ENCODE results near the gene MRPL55. TPM values are rescaled to one million over a fixed set of nuclear protein-coding genes. Genes with fewer than 3 reads are reported as not detected.
A peak's percentile ranks its signal among the peaks of the same experiment; 100 is the strongest.

The MRPL55 gene
- total and polyA plus RNA-seq, 2 of the 4 experiments (the other 2 are of a cell fraction), result 48.9 to 95.4 TPM

GRCh38 chr1:228074954-228075730 is 34.0 kb downstream of the MRPL55 start:
- CTCF ChIA-PET, result no interaction called here
- Histone ChIP-seq H4K91ac (ENCODE audit: insufficient read depth, low read depth, low read length) (no peak overlapping the region), H4K20me1 (ENCODE audit: insufficient read depth, low read length) (peaks cover 23% of the 10 kb centered on the region), H4K8ac (ENCODE audit: low read depth in 2 of 2, low read length in 2 of 2) (no peak overlapping the region), H4K5ac (ENCODE audit: low read depth, low read length) (no peak overlapping the region), H3K4ac (ENCODE audit: low read depth, low read length) (no peak overlapping the region), H2BK120ac (ENCODE audit: low read depth, low read length) (no peak overlapping the region), H3K4me3 (ENCODE audit: insufficient read depth, low read depth, low read length) (no peak overlapping the region), H2AK5ac (ENCODE audit: low read depth, low read length) (no peak overlapping the region), H2AFZ (replicated peaks; ENCODE audit: low read length, poor library complexity) (no peak overlapping the region), H2BK20ac (ENCODE audit: low read depth, low read length) (no peak overlapping the region), H3K36me3 (ENCODE audit: control insufficient read depth, insufficient read depth, low read length) (no peaks in the 10 kb centered on the region), H2BK5ac (ENCODE audit: low read depth, low read length, poor library complexity, severe bottlenecking) (no peak overlapping the region), H3K9ac (ENCODE audit: low read depth, low read length) (no peak overlapping the region), H3K9me1 (ENCODE audit: insufficient read depth, low read length) (no peaks in the 10 kb centered on the region; the same call in 1 of the 2 replicates), H3K79me1 (ENCODE audit: low read depth in 1 of 2, low read length in 2 of 2) (peaks cover 3 to 10% of the 10 kb centered on the region in 2 experiments; a peak in 2 of 4 replicates), H3K23ac (ENCODE audit: low read depth, low read length) (no peak overlapping the region), H3K9me3 (ENCODE audit: control insufficient read depth, insufficient read depth, low read length) (no peaks in the 10 kb centered on the region), H3K4me1 (ENCODE audit: control insufficient read depth, insufficient read depth, low read length) (no peaks in the 10 kb centered on the region), H3K14ac (replicated peaks; ENCODE audit: low read depth, low read length) (no peak overlapping the region), H2AK9ac (replicated peaks; ENCODE audit: low read depth, low read length, poor library complexity) (no peak overlapping the region), H3K4me2 (ENCODE audit: low read depth, low read length) (no peak overlapping the region), H2BK15ac (ENCODE audit: low read depth, low read length) (no peak overlapping the region), H3K27ac (ENCODE audit: insufficient read depth, low read length) (no peak overlapping the region), H3K18ac (ENCODE audit: low read depth, low read length) (no peak overlapping the region), H3K56ac (ENCODE audit: extremely low read depth, insufficient read depth, low read length) (no peak overlapping the region), H3K27me3 (ENCODE audit: control insufficient read depth, insufficient read depth, low read length) (peaks cover 6% of the 10 kb centered on the region)
- no peak for TF ChIP-seq BHLHE40 (IDR thresholded peaks at IDR 0.05; ENCODE audit: low read depth, low read length)
- TF ChIP-seq RFX5 (IDR thresholded peaks at IDR 0.05; ENCODE audit: low read depth, low read length), result peak; percentile 92
- TF ChIP-seq MAZ (IDR thresholded peaks at IDR 0.05; ENCODE audit: borderline replicate concordance, low read depth, low read length), result no peak
- TF ChIP-seq CTCF (conservative IDR thresholded peaks at IDR 0.05; ENCODE audit: low read depth, low read length), result no peak
- 39% methylated on average over 2 of the region's 18 CpGs; no CpG with 5 or more reads in 1 of the 2 experiments for WGBS, 2 experiments (ENCODE audit: extremely low coverage in 2 of 2, insufficient read length in 1 of 2)
- intact Hi-C loops (cut with micrococcal nuclease), result no loop called here
- in situ Hi-C loops (cut with MboI; ENCODE audit: low sequenced_read_pairs), result no loop called here
- dilution Hi-C loops (cut with HindIII; ENCODE audit: low sequenced_read_pairs, unreplicated experiment), result no loop called here
- DNase-seq (no peak), ATAC-seq (ENCODE audit: low read depth) (no peak)
- POLR2A ChIA-PET (ENCODE audit: unreplicated experiment), result no interaction called here
- no TSS peak for BruUV-seq (replicated peaks)
